Middle frontal gyrus (tissue), 1 donor: ENCODE data around the gene GYG1.

Experiments
- DNase-seq: peaks from one replicate; pipeline ENCODE4 v3.0.0-alpha.2; 2015; ENCODE audit warnings: low spot score; ENCODE audit errors: extremely low spot score

GYG1 gene

DNA sequence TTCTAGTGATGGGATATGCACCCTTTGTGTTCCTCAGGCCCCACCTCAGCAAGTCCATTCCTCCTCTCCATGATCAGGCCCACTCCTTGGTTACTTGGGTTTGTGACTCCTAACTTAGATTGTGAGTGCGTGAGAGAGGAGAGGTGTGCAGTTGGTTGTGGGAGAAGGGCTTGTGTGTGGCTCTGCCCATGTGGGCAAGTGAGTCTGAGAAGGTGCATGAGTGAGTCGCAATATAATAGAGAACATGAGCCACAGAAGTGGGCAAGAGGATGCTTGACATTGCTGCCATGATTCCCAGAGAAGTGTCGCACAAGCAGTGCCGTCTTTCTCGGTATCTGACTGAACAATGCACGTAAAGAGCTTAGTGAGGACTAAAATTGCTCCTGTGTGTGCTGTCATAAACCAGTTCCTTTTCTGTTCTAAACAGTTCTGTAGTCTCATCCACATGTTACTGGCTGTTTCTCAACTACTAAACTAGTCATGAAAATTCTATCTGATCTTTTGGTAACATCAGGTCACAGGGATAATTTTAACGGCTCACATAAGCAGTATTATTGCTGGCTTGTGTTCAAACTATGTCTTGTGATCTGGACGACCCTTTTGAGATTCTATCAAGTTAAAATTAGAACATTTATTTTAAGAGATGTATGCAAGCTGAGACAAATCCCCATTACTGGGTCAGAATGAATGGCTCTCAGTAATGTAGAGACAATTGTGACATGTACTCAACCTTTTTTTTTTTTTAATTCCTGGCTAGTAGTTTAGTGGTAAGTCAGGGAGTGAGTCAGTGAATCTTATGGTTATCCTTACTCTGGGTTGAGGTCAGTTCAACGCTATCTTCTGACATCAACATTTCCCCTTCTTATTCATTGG is 25.6 kb downstream of the GYG1 start:
- DNase-seq = no peak

- DNase-seq = no peak
Measured at GRCh38 chr3:149018247-149018646, 26.9 kb downstream of the GYG1 start.

GRCh38 chr3:149019580-149019979 is 28.2 kb downstream of the GYG1 start:
- DNase-seq = no peak

DNA sequence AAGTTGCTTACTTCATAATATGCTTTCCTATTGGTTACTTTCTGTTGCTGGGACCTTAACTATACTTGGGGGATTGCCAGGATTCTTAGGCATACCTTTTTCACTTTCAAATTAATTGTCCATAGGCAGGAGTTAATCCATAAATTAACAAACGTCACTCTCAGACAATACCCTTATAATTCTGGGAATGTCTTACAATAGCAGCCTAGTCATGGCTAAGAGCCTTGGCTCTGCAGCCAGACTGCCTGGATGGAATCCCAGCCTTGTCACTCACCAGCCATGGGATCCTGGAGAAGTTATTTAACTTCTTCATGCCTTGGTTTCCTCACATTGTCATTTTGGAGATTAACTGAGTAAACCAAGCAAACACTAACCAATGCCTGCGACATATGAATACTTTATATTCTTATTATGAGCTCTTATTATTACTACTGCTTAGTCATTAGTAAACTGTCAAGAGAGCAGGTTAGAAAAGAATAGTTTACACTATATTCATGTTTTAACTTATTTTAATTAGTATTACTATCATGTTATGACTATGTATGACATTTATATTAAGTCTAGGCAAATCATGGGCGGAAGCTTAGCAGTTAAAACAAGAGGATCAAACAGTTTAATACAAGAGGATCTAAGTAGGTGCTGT is 29.0 kb downstream of the GYG1 start:
- DNase-seq = no peak

DNA sequence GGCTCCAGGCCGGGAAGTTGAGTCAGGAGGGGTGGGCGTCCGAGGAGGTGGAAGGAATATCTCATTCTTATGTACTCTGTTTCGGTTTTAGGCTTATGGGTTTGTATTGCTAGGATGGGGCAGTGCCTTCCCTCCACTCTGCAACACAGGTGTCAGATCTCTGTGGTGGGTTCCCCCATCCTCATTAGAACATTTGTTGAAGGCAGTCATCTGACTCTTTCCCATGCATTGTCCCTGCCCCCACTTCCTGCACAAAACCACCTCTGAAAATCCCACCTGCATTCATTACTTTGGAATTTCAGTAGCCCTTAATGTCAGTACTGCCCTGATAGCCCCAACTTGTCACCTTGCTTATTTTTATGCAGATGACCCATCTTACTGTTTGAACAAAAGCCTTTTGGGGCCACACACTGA is 29.5 kb downstream of the GYG1 start:
- no peak for DNase-seq

- DNase-seq = no peak
Measured at GRCh38 chr3:149021830-149022229, 30.5 kb downstream of the GYG1 start.

DNA sequence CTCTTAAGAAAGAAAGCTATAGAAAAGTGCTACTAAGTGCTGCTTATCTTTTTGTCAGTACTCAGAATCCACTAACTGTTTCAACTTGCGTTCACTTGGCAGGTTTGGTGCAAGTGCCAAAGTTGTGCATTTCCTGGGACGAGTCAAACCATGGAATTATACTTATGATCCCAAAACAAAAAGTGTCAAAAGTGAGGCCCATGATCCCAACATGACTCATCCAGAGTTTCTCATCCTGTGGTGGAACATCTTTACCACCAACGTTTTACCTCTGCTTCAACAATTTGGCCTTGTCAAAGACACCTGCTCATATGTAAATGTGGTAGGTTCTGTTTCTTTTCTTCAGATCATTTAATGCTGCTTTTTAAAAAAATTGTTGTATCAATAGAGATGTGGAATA is 32.6 kb downstream of the GYG1 start:
- no peak for DNase-seq

DNA sequence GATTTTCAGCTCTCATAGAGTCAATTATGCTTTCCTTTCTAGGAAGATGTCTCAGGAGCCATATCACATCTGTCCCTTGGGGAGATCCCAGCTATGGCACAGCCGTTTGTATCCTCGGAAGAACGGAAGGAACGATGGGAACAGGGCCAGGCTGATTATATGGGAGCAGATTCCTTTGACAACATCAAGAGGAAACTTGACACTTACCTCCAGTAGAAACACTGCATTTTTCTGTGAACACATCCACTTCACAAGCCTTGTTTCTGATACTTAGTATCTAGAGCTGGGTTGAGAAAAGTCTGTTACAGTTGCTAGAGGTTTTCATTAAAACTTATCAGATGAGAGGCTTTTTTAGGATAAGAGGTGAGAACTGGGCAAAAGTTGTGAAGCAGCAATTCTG is 35.4 kb downstream of the GYG1 start:
- no peak for DNase-seq

- no peak for DNase-seq
Measured at GRCh38 chr3:149031096-149031495, 39.8 kb downstream of the GYG1 start.

DNA sequence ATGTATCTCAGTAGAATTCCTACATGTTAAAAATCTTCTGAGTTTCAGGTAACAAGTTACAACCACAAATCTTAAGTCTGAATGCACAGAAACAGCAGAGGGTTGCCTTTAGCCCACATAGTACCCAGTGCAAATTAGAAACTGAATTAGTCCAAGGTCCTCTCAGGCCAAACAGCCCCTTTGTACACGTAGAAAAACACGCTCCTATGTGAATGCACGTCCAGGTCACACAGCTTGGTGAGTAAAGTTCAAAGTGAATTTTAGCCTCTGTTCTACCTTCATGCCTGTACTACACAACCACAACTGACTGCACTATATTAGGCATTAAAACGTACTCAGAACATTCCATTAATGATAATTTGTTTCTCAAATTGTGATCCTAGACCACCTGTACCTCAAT is 46.3 kb downstream of the GYG1 start:
- DNase-seq = no peak

GRCh38 chr3:149038322-149038721 is 47.0 kb downstream of the GYG1 start:
- DNase-seq = no peak

DNA sequence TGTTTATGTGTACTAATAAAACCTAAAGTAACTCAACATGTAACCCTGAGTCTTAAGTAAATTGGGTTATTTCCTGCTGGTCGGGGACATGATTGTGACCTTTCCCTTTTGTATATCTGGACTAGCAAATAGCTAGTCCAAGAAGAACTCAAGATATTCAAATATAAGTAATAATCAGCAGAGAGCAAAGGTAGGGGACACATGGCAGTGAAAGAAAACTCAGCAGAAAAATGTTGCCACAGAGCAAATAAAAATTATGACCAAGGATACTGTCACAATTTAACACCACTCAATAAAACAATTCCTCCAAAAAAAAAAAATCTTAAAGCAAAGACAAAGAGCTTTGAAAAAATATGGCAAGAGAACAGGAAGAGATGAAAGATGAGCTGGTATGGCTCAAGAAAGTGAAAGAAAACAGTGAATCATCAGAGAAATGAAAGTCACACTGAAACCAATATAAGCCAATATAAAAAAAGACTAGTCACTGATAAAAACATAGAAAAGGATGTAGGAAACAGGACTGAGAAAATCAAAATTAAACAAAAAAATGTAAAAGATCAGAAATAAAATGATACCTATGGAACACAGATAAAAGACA is 51.5 kb downstream of the GYG1 start:
- DNase-seq = no peak

DNA sequence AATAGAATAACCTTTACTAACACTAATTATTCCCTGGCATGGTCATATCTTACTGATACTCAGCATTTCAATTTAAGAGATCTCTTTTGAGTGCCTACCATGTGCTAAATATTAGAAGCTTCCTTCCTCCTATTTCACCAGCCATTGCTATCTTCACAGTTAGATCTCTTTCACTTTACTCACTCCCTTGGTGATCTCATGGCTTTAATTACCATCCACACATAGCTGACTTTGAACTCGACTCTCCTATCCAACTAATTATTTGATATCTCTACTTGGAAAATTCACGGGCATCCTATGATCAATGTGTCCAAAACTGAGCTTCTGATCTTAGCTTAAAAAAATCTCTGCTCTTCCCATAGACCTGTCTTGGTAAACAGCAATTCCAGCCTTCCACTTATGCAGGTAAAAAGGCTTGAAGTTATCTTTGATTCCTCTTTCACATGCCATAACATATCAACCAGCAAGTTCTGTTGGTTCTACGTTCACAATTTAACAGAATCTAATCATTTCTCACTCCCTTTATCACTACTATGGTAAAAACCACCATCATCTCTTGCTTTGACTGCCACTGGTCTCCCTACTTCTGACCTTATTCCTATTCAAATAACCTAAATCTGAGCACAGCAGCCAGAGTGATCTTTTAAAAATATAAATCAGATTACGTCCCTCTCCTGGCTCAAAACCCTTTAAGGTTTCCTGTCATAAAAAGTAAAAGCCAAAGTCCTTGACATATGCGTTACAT is 53.2 kb downstream of the GYG1 start:
- DNase-seq = no peak

GRCh38 chr3:149055575-149055974 is 64.2 kb downstream of the GYG1 start:
- DNase-seq = no peak

DNA sequence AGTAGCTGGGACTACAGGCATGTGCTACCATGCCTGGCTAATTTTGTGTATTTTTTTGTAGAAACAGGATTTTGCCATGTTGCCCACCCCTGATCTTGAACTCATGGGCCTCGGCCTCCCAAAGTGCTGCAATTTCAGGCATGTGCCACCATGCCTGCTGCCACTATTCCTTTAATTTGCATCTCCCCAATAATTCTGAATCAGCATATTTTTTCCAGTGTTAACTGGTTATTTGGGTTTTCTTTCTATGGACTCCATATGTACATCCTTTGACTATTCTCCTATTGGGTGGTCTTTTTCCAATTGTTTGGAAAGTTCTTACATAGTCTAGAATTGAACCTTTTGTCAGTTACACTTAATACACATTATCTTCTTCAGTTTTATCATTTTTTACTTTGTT is 66.9 kb downstream of the GYG1 start:
- no peak for DNase-seq

- no peak for DNase-seq
Measured at GRCh38 chr3:149058602-149059001, 67.3 kb downstream of the GYG1 start.

DNA sequence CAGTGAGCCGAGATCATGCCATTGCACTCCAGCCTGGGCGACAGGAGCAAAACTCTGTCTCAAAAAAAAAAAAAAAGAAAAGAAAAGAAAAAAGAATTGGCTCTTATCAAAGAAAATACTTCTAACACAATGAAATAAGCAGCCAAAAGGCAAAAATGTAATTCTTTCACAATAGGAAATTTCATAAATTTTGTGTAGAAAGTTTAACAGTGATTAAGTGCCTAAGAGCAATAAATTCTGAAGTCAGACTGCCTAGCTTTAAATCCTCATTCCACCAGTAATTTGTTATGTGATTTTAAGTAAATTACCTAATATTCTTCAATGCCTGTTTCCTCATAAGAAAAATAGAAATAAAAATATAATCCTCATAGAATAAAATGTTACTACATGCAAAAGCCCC is 70.4 kb downstream of the GYG1 start:
- no peak for DNase-seq

DNA sequence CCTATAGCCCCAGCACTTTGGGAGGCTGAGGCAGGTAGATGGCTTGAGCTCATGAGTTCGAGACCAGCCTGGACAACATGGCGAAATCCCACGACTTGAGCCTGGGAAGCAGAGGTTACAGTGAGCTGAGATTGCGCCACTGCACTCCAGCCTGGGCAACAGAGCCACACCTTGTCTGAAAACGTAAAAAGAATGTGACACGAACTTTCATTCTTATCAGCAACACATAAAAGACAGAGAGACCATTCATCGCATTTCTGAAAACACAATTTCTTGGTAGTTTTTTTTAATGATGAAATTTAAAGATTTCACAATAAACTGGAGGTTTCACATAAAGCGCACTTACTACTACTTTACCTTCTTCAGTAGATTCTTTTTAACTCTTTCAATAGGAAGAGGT is 76.5 kb downstream of the GYG1 start:
- DNase-seq = no peak
